HepG2 (cell line): Measurements from ENCODE around the gene ZNF71. TPM values are rescaled to one million over a fixed set of nuclear protein-coding genes. Genes with fewer than 3 reads are reported as not detected.

Experiments
- ATAC-seq: fragments of 200-7000 bp; cut with Tn5 transposase; 3 replicates; pipeline ENCODE4 v1.9.1; 2020; ENCODE audit warnings: mild to moderate bottlenecking, moderate library complexity
- BruUV-seq: library from RNA; stranded (reverse); fragments of 400-500 nt; replicated peaks from 2 replicates; lab custom pipeline; 2021; lab: Mats Ljungman, UMichigan
- CTCF ChIA-PET: fragments of 300-600 bp; formaldehyde crosslinking; extraction: SDS; loops from one replicate; lab custom pipeline; 2021; ENCODE audit warnings: low total read pairs, inconsistent platforms, low intra/inter-chr PET ratio; lab: Yijun Ruan, JAX
- POLR2A ChIA-PET: fragments of 350-600 bp; sonication (Branson Sonifier 250); formaldehyde crosslinking; loops from one replicate; lab custom pipeline; 2020; ENCODE audit warnings: antibody characterized with exemption, inconsistent platforms; lab: Yijun Ruan, JAX
- DNase-seq: peaks from one replicate; pipeline ENCODE4 v3.0.0-alpha.2; 2015; ENCODE audit warnings: low spot score
- FAIRE-seq: peaks from 3 replicates; lab custom pipeline; 2011; peaks lifted over from hg19 to GRCh38; lab: Jason Lieb, UNC
- H2AFZ ChIP-seq: one replicate; pipeline ENCODE4 v1.6.1; 2011; ENCODE audit warnings: low read length, inconsistent platforms
- H3K27ac ChIP-seq: fragments of 300-600 bp; 3 replicates; pipeline ENCODE4 v1.8.0; 2011; ENCODE audit warnings: mixed run types, mild to moderate bottlenecking, mixed read lengths, low read length, inconsistent platforms; ENCODE audit not compliant: insufficient read depth; ENCODE audit errors: extremely low read length
- H3K27me3 ChIP-seq, 2 experiments: fragments of 200-600 bp in 1 of 2; 2 replicates in 1 of 2; 3 replicates in 1 of 2; pipeline versions ENCODE4 v1.6.0 to v1.8.0; 2011; ENCODE audit warnings: low read length in 2 of 2, mild to moderate bottlenecking in 2 of 2, moderate library complexity in 2 of 2, inconsistent platforms in 1 of 2; ENCODE audit not compliant: insufficient read depth in 2 of 2, control insufficient read depth in 1 of 2
- H3K36me3 ChIP-seq, 2 experiments: fragments of 200-600 bp in 1 of 2; replicated peaks in 1 of 2; 2 replicates in 1 of 2; 3 replicates in 1 of 2; pipeline versions ENCODE4 v1.5.1 to v1.8.0; 2011; ENCODE audit warnings: low read length in 2 of 2, inconsistent platforms in 1 of 2; ENCODE audit not compliant: insufficient read depth in 2 of 2, control insufficient read depth in 1 of 2
- H3K4me1 ChIP-seq: 2 replicates; pipeline ENCODE4 v1.5.1; 2012; ENCODE audit warnings: low read length, inconsistent platforms; ENCODE audit not compliant: insufficient read depth
- H3K4me2 ChIP-seq: 2 replicates; pipeline ENCODE4 v1.6.0; 2011; ENCODE audit warnings: low read depth, low read length, inconsistent platforms
- H3K4me3 ChIP-seq, 3 experiments: fragments of 200-600 bp in 1 of 3; sonication (generic), shearing (Covaris generic) in 1 of 3; replicated peaks in 1 of 3; 2 replicates each; pipeline ENCODE4 v1.5.1; 2011 to 2016; ENCODE audit warnings: low read length in 3 of 3, inconsistent platforms in 2 of 3, low read depth in 2 of 3, mild to moderate bottlenecking in 2 of 3, control low read depth in 1 of 3, mixed read lengths in 1 of 3; ENCODE audit not compliant: insufficient read depth in 1 of 3
- H3K79me2 ChIP-seq: one replicate; pipeline ENCODE4 v1.6.1; 2011; ENCODE audit warnings: low read length, inconsistent platforms; ENCODE audit not compliant: insufficient read depth
- H3K9ac ChIP-seq: 2 replicates; pipeline ENCODE4 v1.6.0; 2011; ENCODE audit warnings: mild to moderate bottlenecking, low read depth, low read length, inconsistent platforms; ENCODE audit not compliant: insufficient read depth
- H3K9me3 ChIP-seq: 2 replicates; pipeline ENCODE4 v1.5.1; 2012; ENCODE audit warnings: mild to moderate bottlenecking, low read length
- H4K20me1 ChIP-seq: 2 replicates; pipeline ENCODE4 v1.6.0; 2011; ENCODE audit warnings: inconsistent platforms, mild to moderate bottlenecking, low read length, moderate library complexity; ENCODE audit not compliant: insufficient read depth
- EHMT2 ChIP-seq: fragments of 200-600 bp; sonication (generic); IDR thresholded peaks from 2 replicates; pipeline ENCODE4 v1.7.0; 2017; ENCODE audit warnings: antibody characterized with exemption, low read depth, low read length, borderline replicate concordance
- MIER2 ChIP-seq: IDR thresholded peaks from 2 replicates; pipeline ENCODE4 v1.6.1; 2016; ENCODE audit warnings: missing biosample characterization, missing genetic modification reagents
- RARA ChIP-seq: IDR thresholded peaks from 2 replicates; pipeline ENCODE4 v1.6.1; 2016; ENCODE audit warnings: missing genetic modification reagents, missing compliant biosample characterization
- SALL1 ChIP-seq: sonication (generic); formaldehyde crosslinking; IDR thresholded peaks from 2 replicates; pipeline ENCODE4 v1.8.0; 2022; ENCODE audit warnings: mild to moderate bottlenecking, missing genetic modification reagents
- SAP130 ChIP-seq: IDR thresholded peaks from 2 replicates; pipeline ENCODE4 v1.6.1; 2016; ENCODE audit warnings: low read depth
- SOX13 ChIP-seq, 3 experiments: fragments of 450-650 bp in 1 of 3; sonication (generic) in 1 of 3; formaldehyde crosslinking in 1 of 3; IDR thresholded peaks in 2 of 3; conservative IDR thresholded peaks in 1 of 3; 2 replicates each; pipeline versions ENCODE4 v1.5.0 to v1.6.1; 2016 to 2020; ENCODE audit warnings: antibody characterized with exemption in 1 of 3, mild to moderate bottlenecking in 1 of 3, missing compliant biosample characterization in 1 of 3, missing genetic modification reagents in 1 of 3, moderate library complexity in 1 of 3
- WIZ ChIP-seq: sonication (generic); formaldehyde crosslinking; IDR thresholded peaks from 2 replicates; pipeline ENCODE4 v1.5.1; 2020; ENCODE audit warnings: mild to moderate bottlenecking, missing genetic modification reagents
- ZKSCAN1 ChIP-seq: fragments of 150-350 bp; IDR thresholded peaks from 2 replicates; pipeline ENCODE4 v1.6.1; 2014; ENCODE audit warnings: low read length
- ZNF441 ChIP-seq: sonication (generic); formaldehyde crosslinking; IDR thresholded peaks from 2 replicates; pipeline ENCODE4 v1.7.0; 2021; ENCODE audit warnings: missing genetic modification reagents, borderline replicate concordance
- ZNF644 ChIP-seq: IDR thresholded peaks from 2 replicates; pipeline ENCODE4 v1.6.1; 2016; ENCODE audit warnings: low read depth
- ZNF792 ChIP-seq: IDR thresholded peaks from 2 replicates; pipeline ENCODE4 v1.6.1; 2016
- WGBS: methylation state at CpG from one replicate; pipeline ENCODE4 v1.1.6; 2017; ENCODE audit warnings: low lambda C conversion rate; 5-methylcytosine and 5-hydroxymethylcytosine counted together
- in situ Hi-C: cut with HindIII; loops from 2 replicates; pipeline ENCODE4 v1.10.0; 2017; ENCODE audit warnings: low pct_unique_long_range_greater_than_20kb; ENCODE audit not compliant: extremely low pct_ligation_motif_present
- intact Hi-C: fragments of 100-400 bp; cut with micrococcal nuclease; formaldehyde crosslinking; loops from one replicate; pipeline ENCODE4 v1.10.0; 2022; ENCODE audit not compliant: unreplicated experiment
- polyA plus RNA-seq, 8 experiments: library from polyadenylated mRNA; depleted of rRNA in 3 of 8; stranded (reverse) in 7 of 8; unstranded in 1 of 8; fragments of >200 nt; fragmentation: Illumina TruSeq in 4 of 8; extraction: Trizol in 4 of 8; gene quantifications; 2 replicates each; pipeline versions ENCODE4 v1.2.1 to v1.2.3, GENCODE V29; 2011 to 2016; ENCODE audit warnings: low read depth in 4 of 8, missing spikeins in 1 of 8, mixed read lengths in 1 of 8; ENCODE audit not compliant: insufficient read depth in 1 of 8
- total RNA-seq, 5 experiments: library from RNA; depleted of rRNA; stranded (reverse); fragments of >200 nt; fragmentation: Illumina TruSeq; extraction: Trizol; gene quantifications; 2 replicates each; pipeline ENCODE4 v1.2.3, GENCODE V29; 2016; ENCODE audit warnings: low read depth in 1 of 5
- TF ChIP-seq, protein P1 (sequence below), 2 experiments: IDR thresholded peaks; 2 replicates each; pipeline ENCODE4 v1.6.1; 2011 to 2012; ENCODE audit warnings: low read length in 2 of 2, borderline replicate concordance in 1 of 2, low read depth in 1 of 2, mild to moderate bottlenecking in 1 of 2, moderate library complexity in 1 of 2

ZNF71 gene
- total and polyA plus RNA-seq, 2 of the 13 experiments (the other 11 are each of a cell fraction or from before 2014, with no cell fraction given): 2.2 to 4.4 TPM

DNA sequence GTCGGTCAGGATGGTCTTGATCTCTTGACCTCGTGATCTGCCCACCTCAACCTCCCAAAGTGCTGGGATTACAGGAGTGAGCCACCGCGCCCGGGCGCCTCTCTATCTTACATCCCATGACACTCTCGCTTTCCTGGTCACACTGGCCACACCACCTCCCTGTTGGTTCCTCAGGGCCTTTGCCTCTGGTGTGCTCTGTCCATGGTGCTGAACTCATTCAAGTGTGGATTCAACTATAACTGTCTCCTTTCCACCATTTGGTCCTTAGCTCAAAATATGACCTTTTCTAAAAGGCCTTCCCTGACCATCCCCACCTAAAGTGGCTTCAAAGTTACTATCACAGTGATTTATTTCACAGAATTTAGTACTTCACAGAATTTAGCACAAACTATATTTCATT lies 44.1 kb downstream of the ZNF71 start:
- H3K27me3 ChIP-seq: no peaks in the 10 kb centered on the region
- no peaks in the 10 kb centered on the region for H3K79me2 ChIP-seq
- no peak overlapping the region for H3K9ac ChIP-seq
- H3K9me3 ChIP-seq: peaks cover 74% of the 10 kb centered on the region
- no peak for ATAC-seq
- WGBS: 69% methylated on average over 7 of the region's 7 CpGs
- FAIRE-seq: no peak
- no peak for DNase-seq
- intact Hi-C loops (no loop called here), in situ Hi-C loops (no loop called here)
- 0 out of 2 replicates have a peak, but pooled peaks have one; percentile 14 for TF ChIP-seq RARA (CRISPR knock-in tag)
- TF ChIP-seq, protein P1, sequence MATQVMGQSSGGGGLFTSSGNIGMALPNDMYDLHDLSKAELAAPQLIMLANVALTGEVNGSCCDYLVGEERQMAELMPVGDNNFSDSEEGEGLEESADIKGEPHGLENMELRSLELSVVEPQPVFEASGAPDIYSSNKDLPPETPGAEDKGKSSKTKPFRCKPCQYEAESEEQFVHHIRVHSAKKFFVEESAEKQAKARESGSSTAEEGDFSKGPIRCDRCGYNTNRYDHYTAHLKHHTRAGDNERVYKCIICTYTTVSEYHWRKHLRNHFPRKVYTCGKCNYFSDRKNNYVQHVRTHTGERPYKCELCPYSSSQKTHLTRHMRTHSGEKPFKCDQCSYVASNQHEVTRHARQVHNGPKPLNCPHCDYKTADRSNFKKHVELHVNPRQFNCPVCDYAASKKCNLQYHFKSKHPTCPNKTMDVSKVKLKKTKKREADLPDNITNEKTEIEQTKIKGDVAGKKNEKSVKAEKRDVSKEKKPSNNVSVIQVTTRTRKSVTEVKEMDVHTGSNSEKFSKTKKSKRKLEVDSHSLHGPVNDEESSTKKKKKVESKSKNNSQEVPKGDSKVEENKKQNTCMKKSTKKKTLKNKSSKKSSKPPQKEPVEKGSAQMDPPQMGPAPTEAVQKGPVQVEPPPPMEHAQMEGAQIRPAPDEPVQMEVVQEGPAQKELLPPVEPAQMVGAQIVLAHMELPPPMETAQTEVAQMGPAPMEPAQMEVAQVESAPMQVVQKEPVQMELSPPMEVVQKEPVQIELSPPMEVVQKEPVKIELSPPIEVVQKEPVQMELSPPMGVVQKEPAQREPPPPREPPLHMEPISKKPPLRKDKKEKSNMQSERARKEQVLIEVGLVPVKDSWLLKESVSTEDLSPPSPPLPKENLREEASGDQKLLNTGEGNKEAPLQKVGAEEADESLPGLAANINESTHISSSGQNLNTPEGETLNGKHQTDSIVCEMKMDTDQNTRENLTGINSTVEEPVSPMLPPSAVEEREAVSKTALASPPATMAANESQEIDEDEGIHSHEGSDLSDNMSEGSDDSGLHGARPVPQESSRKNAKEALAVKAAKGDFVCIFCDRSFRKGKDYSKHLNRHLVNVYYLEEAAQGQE (IDR thresholded peaks at IDR 0.05; ENCODE audit: borderline replicate concordance in 1 of 2, low read depth in 1 of 2, low read length in 2 of 2): peak; percentile 68 to 94
- peak; percentile 95 for TF ChIP-seq MIER2 (CRISPR knock-in tag)
- TF ChIP-seq ZNF792 (CRISPR knock-in tag): 0 out of 2 replicates have a peak, but pooled peaks have one; percentile 43
- TF ChIP-seq ZNF441 (CRISPR knock-in tag): peak; percentile 39; the same call in 1 of the 2 replicates
- TF ChIP-seq EHMT2: peak; percentile 55; the same call in 1 of the 2 replicates
- TF ChIP-seq SALL1 (CRISPR knock-in tag): peak; percentile 37; the same call in 1 of the 2 replicates
- 0 out of 2 replicates have a peak, but pooled peaks have one; percentile 28 for TF ChIP-seq SAP130
- no peak for TF ChIP-seq SOX13 (IDR thresholded peaks at IDR 0.05)
- TF ChIP-seq SOX13 (CRISPR knock-in tag; conservative IDR thresholded peaks at IDR 0.05 in 1 of 2, IDR thresholded peaks at IDR 0.05 in 1 of 2): no peak
- TF ChIP-seq ZKSCAN1: no peak
- no peak for TF ChIP-seq ZNF644 (CRISPR knock-in tag)
- peak; percentile 67; the same call in 1 of the 2 replicates for TF ChIP-seq WIZ (CRISPR knock-in tag)
- no peak overlapping the region for H2AFZ ChIP-seq
- H3K4me3 ChIP-seq: no peak overlapping the region
- ChIA-PET CTCF (no interaction called here), POLR2A (no interaction called here)
- H3K4me1 ChIP-seq: no peaks in the 10 kb centered on the region
- H3K4me2 ChIP-seq: no peak overlapping the region
- no TSS peak for BruUV-seq
- H3K27ac ChIP-seq: no peak overlapping the region
- H3K36me3 ChIP-seq: no peaks in the 10 kb centered on the region
- H4K20me1 ChIP-seq: no peaks in the 10 kb centered on the region
